HUES64 (cell line): ENCODE data around the gene GRM1. TPM values are rescaled to one million over a fixed set of nuclear protein-coding genes. Genes with fewer than 3 reads are reported as not detected.

ENCODE experiments used
- H3K27ac ChIP-seq: 2 replicates; pipeline ENCODE4 v1.7.0; 2013; ENCODE audit warnings: low read depth, low read length, inconsistent platforms
- H3K27me3 ChIP-seq: 2 replicates; pipeline ENCODE4 v1.6.1; 2013; ENCODE audit warnings: mild to moderate bottlenecking, low read length; ENCODE audit not compliant: insufficient read depth
- H3K36me3 ChIP-seq: 2 replicates; pipeline ENCODE4 v1.6.1; 2013; ENCODE audit warnings: mild to moderate bottlenecking, low read length; ENCODE audit not compliant: insufficient read depth
- H3K4me1 ChIP-seq: 2 replicates; pipeline ENCODE4 v1.6.1; 2013; ENCODE audit warnings: mild to moderate bottlenecking, low read length, moderate library complexity; ENCODE audit not compliant: insufficient read depth
- H3K4me3 ChIP-seq: 2 replicates; pipeline ENCODE4 v1.5.1; 2013; ENCODE audit warnings: mild to moderate bottlenecking, low read length, moderate library complexity
- H3K9ac ChIP-seq: 2 replicates; pipeline ENCODE4 v1.6.1; 2013; ENCODE audit warnings: mild to moderate bottlenecking, low read depth, low read length
- H3K9me3 ChIP-seq: 2 replicates; pipeline ENCODE4 v1.6.1; 2013; ENCODE audit warnings: low read depth, low read length; ENCODE audit not compliant: insufficient read depth
- WGBS: fragments of 150-250, 120-280 bp; methylation state at CpG from one replicate; pipeline ENCODE4 v1.1.7; 2013; ENCODE audit warnings: missing lambda C conversion rate; 5-methylcytosine and 5-hydroxymethylcytosine counted together
- polyA plus RNA-seq, 2 experiments: library from polyadenylated mRNA; stranded (reverse); fragments of 50-300 nt; gene quantifications; one replicate each; pipeline ENCODE4 v1.2.3, GENCODE V29; 2013

The GRM1 gene
- polyA plus RNA-seq (2013, experiment 1 of 2), result 0.20 TPM
- polyA plus RNA-seq (2013, experiment 2 of 2), result 0.70 TPM

DNA sequence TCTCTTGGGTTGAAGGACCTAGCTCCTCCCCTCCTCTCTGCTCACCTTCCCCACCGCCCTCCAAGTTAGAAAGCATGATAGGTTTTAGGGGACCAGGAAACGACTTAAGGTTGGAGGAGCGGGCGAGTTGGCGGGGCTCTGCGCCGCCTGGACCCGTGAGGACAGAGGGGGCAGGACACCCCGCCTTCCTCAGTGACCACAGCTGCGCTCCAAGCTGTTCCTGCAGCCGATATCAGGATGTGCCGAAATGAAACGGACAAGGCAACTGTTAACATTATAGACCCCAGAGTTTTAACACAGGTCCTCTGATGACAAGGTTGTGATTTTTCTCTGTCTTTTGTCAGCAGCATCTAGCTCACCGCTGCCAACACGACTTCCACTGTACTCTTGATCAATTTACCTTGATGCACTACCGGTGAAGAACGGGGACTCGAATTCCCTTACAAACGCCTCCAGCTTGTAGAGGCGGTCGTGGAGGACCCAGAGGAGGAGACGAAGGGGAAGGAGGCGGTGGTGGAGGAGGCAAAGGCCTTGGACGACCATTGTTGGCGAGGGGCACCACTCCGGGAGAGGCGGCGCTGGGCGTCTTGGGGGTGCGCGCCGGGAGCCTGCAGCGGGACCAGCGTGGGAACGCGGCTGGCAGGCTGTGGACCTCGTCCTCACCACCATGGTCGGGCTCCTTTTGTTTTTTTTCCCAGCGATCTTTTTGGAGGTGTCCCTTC lies at the start of gene GRM1:
TSS of gene GRM1 (plus strand) at position 212 of the 722 bp plus-strand sequence. CDS start at position 668, 456 bp downstream.
- Histone ChIP-seq H3K27me3 (peaks cover 61% of the 10 kb centered on the region), H3K9me3 (no peaks in the 10 kb centered on the region), H3K4me3 (peak within 1 kb of the TSS; percentile 58), H3K9ac (no peak within 1 kb of the TSS), H3K36me3 (no peaks in the 10 kb centered on the region), H3K27ac (no peak within 1 kb of the TSS), H3K4me1 (no peaks in the 10 kb centered on the region)
- WGBS, result 2% methylated on average over 38 of the region's 39 CpGs

DNA sequence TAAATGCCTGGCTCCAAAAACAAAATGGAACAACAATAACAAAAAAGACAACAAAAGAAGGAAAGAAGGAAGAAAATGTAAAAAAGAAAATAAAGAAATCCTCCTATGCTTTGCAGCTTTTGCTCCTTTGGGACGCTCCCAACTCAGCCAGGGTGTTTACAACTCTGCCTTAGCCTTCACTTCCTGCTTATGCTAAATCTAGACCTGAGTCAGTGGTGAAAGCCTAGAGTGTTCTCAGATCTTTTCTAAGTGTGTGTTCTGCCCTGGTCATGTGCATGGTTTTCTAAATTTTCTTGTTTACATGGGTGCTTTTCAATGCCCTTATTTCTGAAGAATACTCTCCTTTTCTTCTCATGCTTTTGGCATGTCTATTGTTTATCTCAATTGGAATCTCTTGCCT lies 19.5 kb upstream of the GRM1 start:
- Histone ChIP-seq H3K4me1 (no peaks in the 10 kb centered on the region), H3K4me3 (no peak overlapping the region), H3K9ac (no peak overlapping the region), H3K27ac (no peak overlapping the region), H3K27me3 (no peaks in the 10 kb centered on the region), H3K9me3 (peaks cover 17% of the 10 kb centered on the region; the same call in 1 of the 2 replicates), H3K36me3 (no peaks in the 10 kb centered on the region)
- WGBS, result 85% methylated on average over 1 of the region's 1 CpG

GRCh38 chr6:146014233-146014632 lies 14.6 kb upstream of the GRM1 start:
- Histone ChIP-seq H3K36me3 (no peaks in the 10 kb centered on the region), H3K27me3 (no peaks in the 10 kb centered on the region), H3K27ac (no peak overlapping the region), H3K4me3 (no peak overlapping the region), H3K9ac (no peak overlapping the region), H3K9me3 (peaks cover 10% of the 10 kb centered on the region; the same call in 1 of the 2 replicates), H3K4me1 (peaks cover 14% of the 10 kb centered on the region)

DNA sequence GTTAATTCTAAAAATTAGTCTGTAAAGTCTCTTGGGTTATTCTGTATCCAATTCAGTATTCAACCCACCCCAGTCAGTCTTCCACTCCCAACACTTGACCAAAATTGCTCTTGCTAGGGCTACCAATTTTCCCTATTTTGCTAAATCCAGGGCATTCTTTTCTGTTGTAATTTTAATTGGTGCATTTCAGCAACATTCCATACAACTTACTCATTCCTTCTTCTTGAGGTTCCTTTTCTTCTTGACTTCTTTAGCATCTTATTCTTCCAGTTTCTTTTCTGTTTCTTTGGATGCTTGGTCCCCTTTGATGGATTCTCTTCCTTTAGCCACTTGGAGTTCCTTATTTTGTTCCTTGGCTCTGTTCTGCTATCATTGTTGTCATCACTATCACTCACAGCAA lies 11.2 kb upstream of the GRM1 start:
- H3K27ac ChIP-seq, result peak overlapping the region; percentile 78
- H3K9ac ChIP-seq, result no peak overlapping the region

GRCh38 chr6:146026873-146027272 lies 2.0 kb upstream of the GRM1 start:
- Histone ChIP-seq H3K9ac (no peak overlapping the region), H3K9me3 (no peaks in the 10 kb centered on the region), H3K4me1 (no peaks in the 10 kb centered on the region), H3K27ac (no peak overlapping the region), H3K27me3 (peaks cover 54% of the 10 kb centered on the region), H3K4me3 (no peak overlapping the region), H3K36me3 (no peaks in the 10 kb centered on the region)
- whole genome bisulfite sequencing, result 89% methylated on average over 3 of the region's 3 CpGs

More for the DNA sequence above, 11.2 kb upstream of the GRM1 start:
- H3K4me1 ChIP-seq, result peaks cover 14% of the 10 kb centered on the region
- no peaks in the 10 kb centered on the region for H3K27me3 ChIP-seq
- no peaks in the 10 kb centered on the region for H3K36me3 ChIP-seq
- no peak overlapping the region for H3K4me3 ChIP-seq
- H3K9me3 ChIP-seq, result no peaks in the 10 kb centered on the region

DNA sequence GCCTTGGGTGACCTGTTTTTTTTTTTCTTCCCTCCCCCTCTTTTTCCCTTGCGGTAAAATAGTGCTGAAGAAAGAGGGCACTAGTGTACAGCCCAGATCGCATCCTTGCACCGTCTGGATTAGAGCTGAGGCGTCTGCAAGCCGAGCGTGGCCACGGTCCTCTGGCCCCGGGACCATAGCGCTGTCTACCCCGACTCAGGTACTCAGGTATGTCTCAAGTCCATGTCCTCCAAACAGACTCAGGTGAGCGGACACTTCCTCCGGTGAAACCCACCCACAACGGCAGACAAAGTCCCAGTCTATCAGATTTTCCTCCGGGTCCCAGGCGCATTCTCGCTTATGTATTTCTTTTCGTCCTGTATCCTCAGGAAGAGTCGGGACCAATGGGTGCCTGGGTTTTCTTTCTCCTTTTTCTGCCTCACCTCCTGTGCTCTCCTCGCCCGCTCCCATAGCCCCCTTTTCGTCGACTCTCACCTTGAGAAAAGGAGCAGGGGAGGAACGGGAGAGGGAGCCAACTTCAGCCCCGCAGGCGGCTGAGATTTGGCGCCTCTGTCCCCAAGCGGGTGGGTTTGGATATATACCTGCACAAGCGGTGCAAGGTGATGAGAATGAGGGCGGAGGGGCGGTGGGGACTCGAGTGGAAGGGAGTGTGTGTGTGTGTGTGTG lies 1.1 kb upstream of the GRM1 start:
- peak overlapping the region; percentile 58 for H3K4me3 ChIP-seq
- H3K9me3 ChIP-seq, result no peaks in the 10 kb centered on the region
- no peak overlapping the region for H3K27ac ChIP-seq
- peaks cover 60% of the 10 kb centered on the region for H3K27me3 ChIP-seq
- no peaks in the 10 kb centered on the region for H3K4me1 ChIP-seq
- H3K36me3 ChIP-seq, result no peaks in the 10 kb centered on the region
- WGBS, result 6% methylated on average over 31 of the region's 31 CpGs
- no peak overlapping the region for H3K9ac ChIP-seq

- Histone ChIP-seq H3K4me3 (peak overlapping the region; percentile 58), H3K27ac (no peak overlapping the region), H3K36me3 (no peaks in the 10 kb centered on the region), H3K9me3 (no peaks in the 10 kb centered on the region), H3K27me3 (peaks cover 60% of the 10 kb centered on the region), H3K4me1 (no peaks in the 10 kb centered on the region), H3K9ac (no peak overlapping the region)
- under 1% methylated on average over 18 of the region's 19 CpGs for WGBS
Measured at GRCh38 chr6:146028252-146028795, 538 bp upstream of the GRM1 start.

DNA sequence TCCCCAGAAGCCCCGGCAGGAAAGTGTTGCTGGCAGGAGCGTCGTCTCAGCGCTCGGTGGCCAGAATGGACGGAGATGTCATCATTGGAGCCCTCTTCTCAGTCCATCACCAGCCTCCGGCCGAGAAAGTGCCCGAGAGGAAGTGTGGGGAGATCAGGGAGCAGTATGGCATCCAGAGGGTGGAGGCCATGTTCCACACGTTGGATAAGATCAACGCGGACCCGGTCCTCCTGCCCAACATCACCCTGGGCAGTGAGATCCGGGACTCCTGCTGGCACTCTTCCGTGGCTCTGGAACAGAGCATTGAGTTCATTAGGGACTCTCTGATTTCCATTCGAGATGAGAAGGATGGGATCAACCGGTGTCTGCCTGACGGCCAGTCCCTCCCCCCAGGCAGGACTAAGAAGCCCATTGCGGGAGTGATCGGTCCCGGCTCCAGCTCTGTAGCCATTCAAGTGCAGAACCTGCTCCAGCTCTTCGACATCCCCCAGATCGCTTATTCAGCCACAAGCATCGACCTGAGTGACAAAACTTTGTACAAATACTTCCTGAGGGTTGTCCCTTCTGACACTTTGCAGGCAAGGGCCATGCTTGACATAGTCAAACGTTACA lies 817 bp downstream of the GRM1 start:
- 24% methylated on average over 25 of the region's 25 CpGs for WGBS

DNA sequence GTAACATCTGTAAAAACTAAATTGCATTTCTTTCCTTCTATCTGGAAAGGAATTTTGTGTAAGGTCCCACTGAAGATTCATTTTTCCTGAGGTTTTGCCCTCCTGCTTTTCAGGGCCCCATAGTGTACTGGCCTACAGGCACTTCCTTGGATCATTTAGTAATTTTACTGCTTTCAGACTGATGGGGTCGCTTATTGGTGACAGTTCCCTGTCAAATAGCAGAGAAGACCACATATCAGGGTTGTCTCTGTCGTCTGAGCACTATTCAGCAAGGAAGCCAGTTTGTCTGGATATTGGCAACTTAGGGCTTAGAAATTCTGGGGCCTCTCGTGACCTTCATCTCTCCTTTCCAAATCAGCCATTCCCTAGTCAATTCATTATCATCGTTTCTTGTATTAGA lies 3.5 kb downstream of the GRM1 start:
- no peak overlapping the region for H3K4me3 ChIP-seq
- H3K9me3 ChIP-seq, result no peaks in the 10 kb centered on the region
- no peak overlapping the region for H3K9ac ChIP-seq
- WGBS, result 81% methylated on average over 3 of the region's 4 CpGs
- no peaks in the 10 kb centered on the region for H3K4me1 ChIP-seq
- H3K27ac ChIP-seq, result no peak overlapping the region
- peaks cover 53% of the 10 kb centered on the region for H3K27me3 ChIP-seq
- no peaks in the 10 kb centered on the region for H3K36me3 ChIP-seq

More for the DNA sequence above, 817 bp downstream of the GRM1 start:
- Histone ChIP-seq H3K9me3 (no peaks in the 10 kb centered on the region), H3K4me3 (peak overlapping the region; percentile 58), H3K9ac (no peak overlapping the region), H3K4me1 (no peaks in the 10 kb centered on the region), H3K36me3 (no peaks in the 10 kb centered on the region), H3K27me3 (peaks cover 65% of the 10 kb centered on the region), H3K27ac (no peak overlapping the region)

- H3K4me1 ChIP-seq, result no peaks in the 10 kb centered on the region
- no peaks in the 10 kb centered on the region for H3K36me3 ChIP-seq
- 83% methylated on average over 1 of the region's 1 CpG for WGBS
- H3K9ac ChIP-seq, result no peak overlapping the region
- H3K27me3 ChIP-seq, result no peaks in the 10 kb centered on the region
- H3K9me3 ChIP-seq, result peaks cover 4% of the 10 kb centered on the region; the same call in 1 of the 2 replicates
- H3K27ac ChIP-seq, result no peak overlapping the region
- no peak overlapping the region for H3K4me3 ChIP-seq
Measured at GRCh38 chr6:146040360-146040759, 11.5 kb downstream of the GRM1 start.

- 56% methylated on average over 1 of the region's 1 CpG for WGBS
- peaks cover 4% of the 10 kb centered on the region; the same call in 1 of the 2 replicates for H3K9me3 ChIP-seq
- H3K9ac ChIP-seq, result no peak overlapping the region
- no peak overlapping the region for H3K4me3 ChIP-seq
- no peak overlapping the region for H3K27ac ChIP-seq
- H3K4me1 ChIP-seq, result no peaks in the 10 kb centered on the region
- H3K27me3 ChIP-seq, result no peaks in the 10 kb centered on the region
- H3K36me3 ChIP-seq, result no peaks in the 10 kb centered on the region
Measured at GRCh38 chr6:146041282-146041681, 12.4 kb downstream of the GRM1 start.
